ENCODE results near the gene FAM181B. TPM values are rescaled to one million over a fixed set of nuclear protein-coding genes. Genes with fewer than 3 reads are reported as not detected.

Gene FAM181B
- total RNA-seq, 1 experiment from 2014 or later: 0.44 TPM

DNA sequence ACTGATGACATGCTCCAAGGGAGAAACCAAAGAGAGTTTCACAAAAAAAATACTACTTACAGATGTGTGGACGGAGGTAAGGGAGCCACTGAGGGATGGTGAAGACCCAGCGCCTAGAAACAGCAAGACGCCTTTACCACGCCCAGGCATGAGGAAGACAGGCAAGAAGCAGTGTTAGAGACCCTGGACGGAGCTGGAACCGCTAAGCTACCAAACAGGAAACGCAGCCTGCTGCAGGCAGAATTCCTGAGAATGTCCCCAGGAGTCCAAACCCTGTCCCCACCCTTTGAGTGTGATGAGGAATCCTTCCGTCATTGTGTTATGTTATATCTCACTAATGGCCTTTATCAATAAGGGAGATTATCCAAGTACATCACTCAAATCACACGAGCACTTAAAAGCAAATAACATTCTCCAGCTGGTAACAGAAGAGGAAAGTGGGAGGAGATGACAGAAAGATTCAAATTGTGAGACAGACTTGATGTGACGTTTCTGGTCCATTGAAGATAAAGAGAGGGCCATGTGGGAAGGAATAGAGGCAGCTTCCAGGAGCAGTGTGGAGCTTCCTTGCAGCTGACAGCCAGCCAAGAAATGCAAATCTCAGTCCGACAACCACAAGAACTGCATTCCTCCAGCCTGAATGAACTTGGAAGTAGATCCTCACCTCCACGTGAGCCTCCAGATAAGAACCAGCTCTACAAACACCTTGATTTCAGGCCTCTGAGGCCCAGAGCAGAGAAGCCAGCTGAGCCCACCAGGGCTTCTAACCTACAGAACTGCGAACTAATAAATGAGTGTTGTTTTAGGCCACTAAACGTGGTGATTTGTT lies 19.1 kb downstream of the FAM181B start:
- peak; percentile 39 for DNase-seq
- H3K56ac ChIP-seq (ENCODE audit: insufficient read length, low read depth, low read length): no peak overlapping the region
- H3K9me3 ChIP-seq (ENCODE audit: control insufficient read depth, low read depth, low read length): no peaks in the 10 kb centered on the region
- no peaks in the 10 kb centered on the region for H4K20me1 ChIP-seq (ENCODE audit: control insufficient read depth, insufficient read depth, insufficient read length)
- no peak overlapping the region for H4K8ac ChIP-seq (replicated peaks; ENCODE audit: insufficient read length, low read depth, low read length)
- H3K27me3 ChIP-seq (ENCODE audit: insufficient read depth, low read length): no peaks in the 10 kb centered on the region; the same call in 1 of the 2 replicates
- no peak overlapping the region for H3K27ac ChIP-seq (ENCODE audit: insufficient read length, low read depth, low read length)
- no peak overlapping the region for H3K23ac ChIP-seq (ENCODE audit: insufficient read length, low read depth, low read length)
- no peak overlapping the region for H4K91ac ChIP-seq (ENCODE audit: insufficient read length, low read depth, low read length)
- no peaks in the 10 kb centered on the region for H3K79me2 ChIP-seq (ENCODE audit: insufficient read depth, low read length)
- no peak overlapping the region for H2BK15ac ChIP-seq (ENCODE audit: low read depth, low read length)
- H2BK5ac ChIP-seq (ENCODE audit: insufficient read length, low read length): no peak overlapping the region
- H3K9ac ChIP-seq (ENCODE audit: extremely low read depth, insufficient read length, low read length): no peak overlapping the region
- H2AFZ ChIP-seq (ENCODE audit: low read length): no peak overlapping the region
- H3K14ac ChIP-seq (ENCODE audit: insufficient read depth, low read length): no peak overlapping the region
- no peak overlapping the region; a peak in 1 of 7 replicates for H3K27ac Mint-ChIP-seq
- H3K4me1 Mint-ChIP-seq: peaks cover 6 to 14% of the 10 kb centered on the region in 2 experiments
- peaks cover 3% of the 10 kb centered on the region; the same call in 1 of the 2 replicates for H3K27me3 Mint-ChIP-seq (ENCODE audit: low read depth)
- H3K4me2 ChIP-seq (ENCODE audit: insufficient read depth, insufficient read length, low read length): no peak overlapping the region
- no peaks in the 10 kb centered on the region for H3K4me1 ChIP-seq (ENCODE audit: insufficient read depth, low read length)
- TF ChIP-seq, protein P1, sequence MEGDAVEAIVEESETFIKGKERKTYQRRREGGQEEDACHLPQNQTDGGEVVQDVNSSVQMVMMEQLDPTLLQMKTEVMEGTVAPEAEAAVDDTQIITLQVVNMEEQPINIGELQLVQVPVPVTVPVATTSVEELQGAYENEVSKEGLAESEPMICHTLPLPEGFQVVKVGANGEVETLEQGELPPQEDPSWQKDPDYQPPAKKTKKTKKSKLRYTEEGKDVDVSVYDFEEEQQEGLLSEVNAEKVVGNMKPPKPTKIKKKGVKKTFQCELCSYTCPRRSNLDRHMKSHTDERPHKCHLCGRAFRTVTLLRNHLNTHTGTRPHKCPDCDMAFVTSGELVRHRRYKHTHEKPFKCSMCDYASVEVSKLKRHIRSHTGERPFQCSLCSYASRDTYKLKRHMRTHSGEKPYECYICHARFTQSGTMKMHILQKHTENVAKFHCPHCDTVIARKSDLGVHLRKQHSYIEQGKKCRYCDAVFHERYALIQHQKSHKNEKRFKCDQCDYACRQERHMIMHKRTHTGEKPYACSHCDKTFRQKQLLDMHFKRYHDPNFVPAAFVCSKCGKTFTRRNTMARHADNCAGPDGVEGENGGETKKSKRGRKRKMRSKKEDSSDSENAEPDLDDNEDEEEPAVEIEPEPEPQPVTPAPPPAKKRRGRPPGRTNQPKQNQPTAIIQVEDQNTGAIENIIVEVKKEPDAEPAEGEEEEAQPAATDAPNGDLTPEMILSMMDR (conservative IDR thresholded peaks at IDR 0.05): no peak
- H3K9me3 Mint-ChIP-seq: no peaks in the 10 kb centered on the region
- no peak overlapping the region for H3K4ac ChIP-seq (ENCODE audit: low read depth, low read length)
- no peak overlapping the region for H2BK20ac ChIP-seq (ENCODE audit: low read depth, low read length, poor library complexity, severe bottlenecking)
- H3K18ac ChIP-seq (ENCODE audit: insufficient read length, low read depth, low read length): no peak overlapping the region
- no peaks in the 10 kb centered on the region for H3K23me2 ChIP-seq (ENCODE audit: insufficient read length, low read depth, low read length, poor library complexity, severe bottlenecking)
- H3K36me3 Mint-ChIP-seq (ENCODE audit: insufficient read depth in 1 of 3, low read depth in 3 of 3): no peaks in the 10 kb centered on the region
- no peak overlapping the region for H3K4me3 Mint-ChIP-seq
- H2BK12ac ChIP-seq (ENCODE audit: insufficient read length, low read depth, low read length): no peak overlapping the region
- no peaks in the 10 kb centered on the region for H3K79me1 ChIP-seq (ENCODE audit: insufficient read depth, low read depth, low read length, poor library complexity, severe bottlenecking)
- H2AK5ac ChIP-seq (ENCODE audit: insufficient read length, low read length): no peak overlapping the region
- WGBS (ENCODE audit: extremely low coverage, insufficient read length, low lambda C conversion rate): no CpG with 5 or more reads among the region's 14 CpGs
- H3T11ph ChIP-seq (ENCODE audit: low read length): no peak overlapping the region
- no peak overlapping the region for H2BK120ac ChIP-seq (ENCODE audit: low read depth, low read length, poor library complexity, severe bottlenecking)
- no peak overlapping the region for H4K5ac ChIP-seq (ENCODE audit: insufficient read length, low read depth, low read length)

All from H9 (cell line).